IPS-18c (cell line): ENCODE results near the gene MAN2B2.
"Not testable (repeated sequence)": the region's sequence is repeated elsewhere in the genome, so short reads cannot be mapped to it uniquely, and the experiment has no call there.

Experiments used
- H3K4me3 ChIP-seq: 2 replicates; pipeline ENCODE4 v1.7.0; 2013; ENCODE audit warnings: low read depth, mild to moderate bottlenecking, low read length, moderate library complexity; ENCODE audit not compliant: insufficient read depth
- H3K9me3 ChIP-seq: one replicate; pipeline ENCODE4 v1.6.1; 2013; ENCODE audit warnings: mild to moderate bottlenecking, low read length, moderate library complexity; ENCODE audit not compliant: control insufficient read depth, insufficient read depth

The MAN2B2 gene

DNA sequence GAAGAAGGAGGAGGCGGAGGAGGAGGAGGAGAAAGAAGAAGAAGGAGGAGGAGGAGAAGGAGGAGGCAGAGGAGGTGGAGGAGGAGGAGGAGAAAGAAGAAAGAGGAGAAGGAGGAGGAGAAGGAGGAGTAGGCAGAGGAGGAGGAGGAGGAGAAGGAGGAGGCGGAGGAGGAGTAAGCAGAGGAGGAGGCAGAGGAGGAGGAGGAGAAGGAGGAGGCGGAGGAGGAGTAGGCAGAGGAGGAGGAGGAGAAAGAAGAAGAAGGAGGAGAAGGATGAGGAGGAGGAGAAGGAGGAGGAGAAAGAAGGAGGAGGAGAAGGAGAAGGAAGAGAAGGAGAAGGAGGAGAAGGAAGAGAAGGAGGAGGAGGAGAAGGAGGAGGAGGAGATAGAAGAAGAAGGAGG, 85.4 kb downstream of the MAN2B2 start:
- H3K4me3 ChIP-seq, result no peak overlapping the region
- no peaks in the 10 kb centered on the region for H3K9me3 ChIP-seq

DNA sequence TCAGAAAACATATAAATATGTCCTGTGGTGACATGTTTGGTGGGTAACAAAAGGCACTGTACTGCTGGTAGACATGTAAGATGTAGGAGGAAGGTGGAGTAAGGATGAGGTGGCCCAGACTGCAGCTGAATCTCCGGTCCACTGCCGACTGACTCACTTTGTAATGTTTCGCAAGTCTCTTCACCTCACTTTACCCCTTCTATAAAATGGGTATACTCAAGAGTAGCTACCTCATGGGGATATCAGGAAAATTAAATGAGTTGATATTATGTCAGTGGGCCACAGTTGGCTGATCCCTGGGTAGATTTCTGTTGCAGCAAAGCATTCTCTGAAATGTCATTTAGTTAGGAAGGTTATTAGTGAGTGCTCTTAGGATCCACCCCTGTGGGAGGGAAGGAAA, 87.6 kb downstream of the MAN2B2 start:
- Histone ChIP-seq H3K4me3 (no peak overlapping the region), H3K9me3 (no peaks in the 10 kb centered on the region)

DNA sequence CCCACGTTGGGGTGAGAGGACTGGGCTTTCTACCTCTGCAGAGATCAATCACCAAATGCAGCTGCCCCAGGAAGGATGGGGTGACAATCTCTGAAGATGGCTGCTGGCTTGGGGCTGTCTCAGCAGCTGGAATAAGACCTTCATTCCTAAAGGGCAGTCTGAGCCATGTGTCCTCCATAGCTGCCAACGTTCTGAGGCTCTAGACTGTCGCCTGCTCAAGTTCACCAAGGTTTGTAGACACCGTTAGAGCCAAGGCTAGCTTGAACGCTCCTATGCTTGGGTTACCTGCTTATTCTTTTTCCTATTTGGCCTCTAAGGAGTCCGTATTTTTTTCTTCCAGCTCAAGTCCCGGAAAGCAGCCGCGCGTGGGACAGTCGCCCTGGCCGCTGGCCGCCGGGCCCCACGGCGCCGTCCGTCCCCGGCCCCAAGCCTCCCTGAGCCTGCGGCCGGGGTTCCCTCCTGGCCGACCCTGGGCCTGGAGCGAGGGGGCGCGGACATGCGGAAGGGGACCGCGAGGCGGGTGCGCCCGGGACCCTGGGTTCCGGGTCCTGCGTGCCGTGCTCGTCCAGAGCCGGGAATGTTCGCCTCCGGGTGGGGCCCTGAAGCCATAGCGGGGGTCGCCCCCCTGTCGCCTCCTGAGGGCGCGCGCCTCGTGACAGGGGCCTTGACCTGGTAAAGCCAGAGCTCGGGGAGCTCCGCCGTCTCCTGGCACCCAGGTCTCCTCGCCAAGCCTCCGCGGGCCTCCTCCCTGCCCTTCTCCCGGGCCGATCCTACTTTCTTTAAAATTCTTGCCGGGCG, 88.8 kb downstream of the MAN2B2 start:
- H3K9me3 ChIP-seq, result no peaks in the 10 kb centered on the region
- H3K4me3 ChIP-seq, result no peak overlapping the region

- Histone ChIP-seq H3K9me3 (no peaks in the 10 kb centered on the region), H3K4me3 (no peak overlapping the region)
Observed at GRCh38 chr4:6665320-6665654, 90.3 kb downstream of the MAN2B2 start.

DNA sequence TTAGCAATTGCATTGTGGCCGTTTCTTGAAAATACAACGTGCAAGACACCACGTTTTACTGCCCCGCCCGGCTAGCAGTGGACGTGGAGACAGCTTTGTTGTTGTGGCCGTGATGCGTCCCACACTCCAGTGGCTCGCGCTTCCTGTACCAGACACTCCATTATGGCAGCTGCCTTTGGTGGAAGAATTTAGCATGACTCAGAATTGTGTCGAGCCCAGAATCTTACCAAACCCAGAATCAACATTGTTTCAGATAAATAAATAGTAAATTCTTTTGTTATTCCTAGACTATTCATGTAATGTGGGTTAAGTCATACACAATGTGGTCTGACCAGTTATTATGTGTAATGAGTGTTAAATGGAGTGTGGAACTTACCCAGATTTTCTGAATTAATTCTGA, 93.4 kb downstream of the MAN2B2 start:
- H3K4me3 ChIP-seq, result no peak overlapping the region
- no peaks in the 10 kb centered on the region for H3K9me3 ChIP-seq

DNA sequence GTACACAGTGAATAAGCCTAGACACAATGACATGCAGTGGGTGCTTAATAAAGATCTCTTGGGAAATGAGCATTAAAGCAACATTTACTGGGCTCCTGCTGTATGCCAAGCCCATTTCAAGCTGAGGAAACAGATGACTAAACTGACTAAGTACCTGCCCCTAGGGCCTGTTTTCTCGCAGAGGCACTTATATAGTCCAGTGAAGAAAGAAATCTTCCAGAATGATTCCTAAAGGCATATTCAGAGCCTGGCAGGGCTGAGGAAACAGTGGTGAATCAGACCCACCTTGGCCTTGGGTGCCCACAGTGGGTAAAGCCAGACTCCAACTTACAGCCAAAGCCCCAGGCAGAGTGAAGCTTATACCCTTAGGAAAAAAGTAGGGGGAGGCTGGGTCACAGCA, 96.7 kb downstream of the MAN2B2 start:
- Histone ChIP-seq H3K4me3 (no peak overlapping the region), H3K9me3 (no peaks in the 10 kb centered on the region)

GRCh38 chr4:6672131-6672530, 97.1 kb downstream of the MAN2B2 start:
- Histone ChIP-seq H3K4me3 (no peak overlapping the region), H3K9me3 (no peaks in the 10 kb centered on the region)

- not testable (repeated sequence) for H3K4me3 ChIP-seq
Observed at GRCh38 chr4:6672541-6673190, 97.7 kb downstream of the MAN2B2 start.

More at GRCh38 chr4:6672541-6673190, 97.7 kb downstream of the MAN2B2 start:
- not testable (repeated sequence) for H3K9me3 ChIP-seq
